HG02884 (cell line): ENCODE data around the gene SIGLEC11.
"Not testable (repeated sequence)": the region's sequence is repeated elsewhere in the genome, so short reads cannot be mapped to it uniquely, and the experiment has no call there.

Experiments used
- ATAC-seq: cut with Tn5 transposase; IDR thresholded peaks from one replicate; pipeline ENCODE4 v1.9.1; 2021; ENCODE audit warnings: mild to moderate bottlenecking, moderate library complexity; ENCODE audit not compliant: unreplicated experiment

The SIGLEC11 gene

GRCh38 chr19:49951806-49952478 is 9.0 kb downstream of the SIGLEC11 start:
- no peak for ATAC-seq

DNA sequence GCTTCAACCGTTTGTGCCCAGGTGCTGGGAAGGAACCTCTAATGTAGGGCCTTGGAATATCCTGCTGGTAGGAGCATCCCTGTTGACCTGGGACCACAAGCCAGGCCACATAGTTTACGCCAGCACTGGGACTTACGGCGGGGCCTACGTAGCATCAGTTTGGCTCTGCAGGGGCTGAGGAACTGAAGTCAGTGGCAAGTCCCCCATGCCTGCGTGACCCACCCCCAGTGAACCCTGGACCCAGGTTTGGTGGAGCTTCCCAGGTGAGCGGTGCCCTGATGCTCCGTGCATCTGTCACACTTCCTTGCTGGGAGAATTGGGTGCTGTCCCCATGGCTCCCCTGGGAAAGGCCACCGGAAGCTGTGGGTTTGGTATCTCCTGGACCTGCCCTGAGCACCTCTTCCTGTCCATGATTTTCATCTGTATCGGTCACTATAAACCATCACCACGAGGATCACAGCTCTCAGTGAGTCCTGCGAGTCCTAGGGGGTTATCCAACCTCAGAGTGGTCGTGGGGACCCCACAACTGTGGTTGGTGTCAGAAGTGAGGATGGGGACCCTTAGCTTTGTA is 9.9 kb downstream of the SIGLEC11 start:
- no peak for ATAC-seq

GRCh38 chr19:49950590-49950948 is 10.4 kb downstream of the SIGLEC11 start:
- ATAC-seq: no peak

- no peak for ATAC-seq
Measured at GRCh38 chr19:49949742-49950589, 11.0 kb downstream of the SIGLEC11 start.

DNA sequence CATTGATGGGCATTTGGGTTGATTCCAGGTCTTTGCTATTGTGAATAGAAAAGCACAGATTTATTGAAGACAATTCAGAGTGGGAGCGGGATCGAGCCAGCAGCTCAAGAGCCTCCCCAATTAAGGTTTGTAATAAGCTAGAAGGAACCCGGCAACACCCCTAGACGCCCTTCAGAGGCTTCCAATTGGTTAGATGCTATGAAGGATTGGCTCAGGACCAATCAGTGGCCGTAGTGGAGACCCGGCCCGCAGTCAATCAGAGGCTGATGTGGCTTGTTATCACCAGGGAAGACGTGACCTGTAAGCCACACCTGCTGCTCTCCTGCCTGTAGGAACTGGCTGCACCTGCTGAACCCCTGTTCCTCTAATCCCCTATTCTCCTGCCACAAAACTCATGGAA is 14.6 kb downstream of the SIGLEC11 start:
- ATAC-seq: no peak

DNA sequence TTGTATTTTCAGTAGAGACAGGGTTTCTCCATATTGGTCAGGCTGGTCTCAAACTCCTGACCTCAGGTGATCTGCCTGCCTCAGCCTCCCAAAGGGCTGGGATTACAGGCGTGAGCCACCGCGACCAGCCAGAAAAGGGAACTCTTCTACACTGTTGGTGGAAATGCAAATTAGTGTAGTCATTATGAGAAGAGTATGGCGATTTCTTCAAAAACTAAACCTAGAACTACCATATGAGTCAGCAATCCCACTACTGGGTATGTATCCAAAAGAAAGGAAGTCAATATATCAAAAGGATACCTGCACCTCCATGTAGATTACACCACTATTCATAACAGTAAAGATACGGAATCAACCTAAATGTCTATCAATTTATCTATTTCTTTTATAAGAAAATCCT is 16.4 kb downstream of the SIGLEC11 start:
- ATAC-seq: not testable (repeated sequence)

DNA sequence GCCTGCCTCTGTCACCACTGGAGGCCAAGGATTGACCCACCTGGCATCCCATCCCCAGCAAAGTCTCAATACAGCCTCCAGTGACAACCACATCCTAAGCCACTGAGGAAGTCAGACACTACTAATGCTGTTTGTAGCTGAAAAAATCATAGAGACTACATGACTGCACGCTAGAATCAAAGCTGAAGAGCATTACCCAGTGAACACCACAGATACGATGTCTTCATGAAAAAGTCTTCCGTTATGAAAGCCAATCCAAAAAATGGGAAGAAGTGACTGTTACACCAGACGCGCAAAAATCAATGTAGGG is 20.5 kb downstream of the SIGLEC11 start:
- ATAC-seq: no peak

- no peak for ATAC-seq
Measured at GRCh38 chr19:49939721-49940481, 21.1 kb downstream of the SIGLEC11 start.

DNA sequence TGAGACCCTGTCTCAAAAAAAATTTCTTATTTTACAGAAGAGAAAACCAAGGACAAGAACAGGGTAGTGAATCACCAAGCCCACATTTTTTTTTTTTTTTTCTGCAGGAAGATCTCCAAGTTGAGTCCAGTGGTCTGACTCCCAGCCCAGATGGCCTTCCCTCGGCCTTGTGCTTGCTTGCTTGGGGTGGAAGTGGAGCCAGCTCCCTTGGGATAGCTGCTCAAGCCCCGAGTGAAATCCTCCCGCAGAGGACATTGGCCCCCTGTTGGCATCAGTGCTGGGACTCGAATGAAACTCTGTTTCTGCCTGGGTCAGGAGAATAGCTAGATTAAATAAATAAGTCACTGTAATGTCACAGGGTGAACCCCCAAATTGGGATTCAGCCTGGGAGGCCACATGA is 22.3 kb downstream of the SIGLEC11 start:
- ATAC-seq: no peak

DNA sequence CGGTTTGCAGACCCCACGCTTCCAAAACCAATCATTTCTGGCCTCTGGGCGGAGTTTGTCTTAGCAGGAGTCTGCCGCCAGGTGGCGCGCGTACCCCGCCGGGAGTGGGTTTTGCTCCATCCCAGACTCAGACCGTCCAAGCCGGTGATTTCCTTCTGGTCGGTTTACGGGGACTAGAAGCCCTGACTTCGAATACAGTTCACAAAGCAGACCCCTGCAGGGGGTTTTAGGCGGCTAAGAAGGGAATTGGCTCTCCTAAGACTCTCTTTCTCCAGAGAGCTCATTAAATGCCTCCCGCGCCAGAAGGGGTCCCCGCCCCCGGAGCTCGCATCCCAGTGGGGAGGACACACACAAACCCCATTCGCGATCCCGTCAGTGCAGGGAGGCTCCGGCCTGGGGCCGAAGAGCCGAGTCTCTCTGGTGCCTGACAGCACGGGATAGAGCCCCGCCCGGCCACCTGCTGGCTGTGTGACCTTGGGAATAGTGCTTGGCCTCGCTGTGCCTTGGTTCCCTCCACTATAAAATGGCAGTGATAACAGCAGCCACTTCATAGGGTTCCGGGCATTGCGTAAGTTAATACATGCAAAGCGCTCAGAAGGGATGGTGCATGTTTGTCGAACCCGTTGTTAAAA is 23.1 kb downstream of the SIGLEC11 start:
- ATAC-seq: no peak

- no peak for ATAC-seq
Measured at GRCh38 chr19:49936549-49936948, 24.4 kb downstream of the SIGLEC11 start.

GRCh38 chr19:49933643-49934042 is 27.3 kb downstream of the SIGLEC11 start:
- ATAC-seq: no peak

- ATAC-seq: no peak
Measured at GRCh38 chr19:49932731-49933131, 28.2 kb downstream of the SIGLEC11 start.

GRCh38 chr19:49932041-49932451 is 28.9 kb downstream of the SIGLEC11 start:
- no peak for ATAC-seq

DNA sequence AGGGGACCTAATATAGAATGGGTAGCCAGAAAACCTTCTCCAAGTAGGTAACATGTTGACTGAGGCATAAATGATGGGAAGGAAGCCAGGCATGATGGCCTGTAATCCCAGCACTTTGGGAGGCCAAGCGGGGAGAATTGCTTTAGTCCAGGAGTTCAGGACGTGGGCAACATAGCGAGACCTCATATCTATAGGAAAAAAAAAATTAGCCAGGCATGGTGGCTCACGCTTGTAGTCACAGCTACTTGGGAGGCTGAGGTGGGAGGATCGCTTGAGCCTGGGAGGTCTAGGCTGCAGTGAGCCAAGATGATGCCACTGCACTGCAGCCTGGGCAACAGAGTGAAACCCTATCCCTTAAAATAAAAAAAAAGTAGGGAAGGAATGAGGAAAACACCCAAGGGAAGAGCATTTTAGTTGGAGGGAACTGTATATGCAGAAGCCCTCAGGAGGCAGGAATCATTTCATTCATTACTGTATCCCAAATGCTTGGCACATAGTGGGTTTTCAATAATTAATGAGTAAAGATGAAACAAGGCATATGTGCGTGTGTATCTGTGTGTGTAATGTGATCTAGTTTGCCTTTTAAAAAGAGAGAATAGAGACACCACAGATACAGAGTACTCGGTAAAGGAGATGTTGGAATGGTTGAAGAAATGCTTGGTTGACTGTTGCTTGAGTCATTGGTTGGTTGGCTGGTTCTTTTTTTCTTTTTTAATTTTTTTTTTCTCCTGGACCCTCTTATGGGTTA is 29.5 kb downstream of the SIGLEC11 start:
- ATAC-seq: no peak

- ATAC-seq: no peak
Measured at GRCh38 chr19:49930483-49931011, 30.4 kb downstream of the SIGLEC11 start.

DNA sequence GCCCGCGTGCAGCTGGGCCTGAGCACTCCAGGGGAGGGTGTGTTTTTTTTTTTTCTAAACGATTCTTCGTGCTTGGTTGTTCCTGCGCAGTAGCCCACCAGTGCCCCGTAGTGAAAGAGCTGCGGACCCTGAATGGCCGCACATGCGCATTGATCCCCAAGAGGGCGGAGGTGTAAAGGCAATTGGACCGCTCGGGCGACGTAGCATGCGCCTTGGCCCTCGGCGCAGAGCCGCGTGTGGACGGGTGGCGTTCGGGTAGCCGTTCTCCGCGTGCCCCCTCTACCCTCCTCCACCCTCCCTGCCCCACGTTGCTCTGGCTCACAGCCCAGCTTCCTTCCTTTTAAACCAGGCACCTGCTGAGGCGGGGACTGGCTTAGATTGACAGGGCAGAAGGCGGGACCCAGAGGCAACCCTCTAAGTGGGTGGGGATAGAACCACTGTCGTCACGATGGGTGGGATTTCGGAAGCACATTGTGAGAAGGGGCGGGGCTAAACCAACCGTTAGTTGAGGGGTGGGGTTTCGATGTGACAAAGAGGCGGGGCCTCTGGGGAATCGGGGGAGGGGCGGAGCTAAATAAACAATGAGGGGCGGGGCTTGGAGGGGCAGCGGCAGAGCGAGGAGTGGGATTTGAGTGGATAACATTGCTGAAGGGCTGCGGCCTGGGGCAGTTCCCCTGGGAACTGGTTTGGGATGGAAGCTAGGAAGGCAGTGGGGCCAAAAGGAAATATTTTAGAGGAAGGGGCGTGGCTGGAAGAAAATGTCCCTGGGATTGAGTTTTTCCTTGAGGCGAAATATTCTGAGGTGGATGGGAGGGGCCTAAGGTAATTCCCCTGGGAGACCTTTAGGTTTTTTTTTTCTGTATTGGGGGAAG is 31.1 kb downstream of the SIGLEC11 start:
- peak; percentile 48 for ATAC-seq

DNA sequence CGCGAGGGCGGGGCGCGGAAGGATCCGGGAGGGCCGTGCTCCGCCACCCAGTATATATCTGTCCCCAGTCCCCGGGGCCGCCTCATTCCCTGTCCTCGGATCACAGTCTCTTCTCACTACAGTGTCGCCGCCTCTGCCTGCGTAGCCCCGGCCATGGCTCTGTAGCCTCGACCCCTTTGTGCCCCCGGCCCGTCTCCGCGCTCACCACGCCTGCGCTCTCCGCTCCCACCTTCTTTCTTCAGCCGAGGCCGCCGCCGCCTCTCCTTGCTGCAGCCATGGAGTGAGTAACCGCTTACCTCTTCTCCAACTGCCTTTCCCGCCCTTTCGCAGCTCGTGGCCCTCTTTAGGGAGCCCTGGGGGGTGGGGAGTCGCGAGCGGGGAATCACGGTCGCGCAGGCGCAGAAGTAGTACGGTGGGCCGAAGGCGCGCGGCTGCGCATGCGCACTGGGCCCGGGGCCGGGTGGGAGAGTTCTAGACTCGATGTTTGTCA is 31.8 kb downstream of the SIGLEC11 start, which contains the start of the genes ATF5 and NUP62:
Gene ATF5, plus strand, starts transcription at position 85 of the 490 bp plus-strand sequence. CDS start 1,646 bp downstream, outside the sequence.
Gene NUP62, minus strand, starts transcription at position 384 of the 490 bp plus-strand sequence. CDS start 19,697 bp downstream, outside the sequence.
- ATAC-seq: peak; percentile 35
